Measurements from ENCODE around the gene CYTH1.

The CYTH1 gene

GRCh38 chr17:78781893-78782304, at the start of gene CYTH1:
TSS of gene CYTH1 (minus strand) at chr17:78782273. CDS start at chr17:78782223, 50 bp downstream.
- no peak for DNase-seq (ENCODE audit: low read depth)

- no peak for DNase-seq (ENCODE audit: low read depth)
Observed at GRCh38 chr17:78829477-78829876, 47.4 kb upstream of the CYTH1 start.

- no peak for DNase-seq (ENCODE audit: low read depth)
Observed at GRCh38 chr17:78828470-78829185, 46.6 kb upstream of the CYTH1 start.

- DNase-seq (ENCODE audit: low read depth), result no peak
Observed at GRCh38 chr17:78826836-78827509, 44.9 kb upstream of the CYTH1 start.

DNA sequence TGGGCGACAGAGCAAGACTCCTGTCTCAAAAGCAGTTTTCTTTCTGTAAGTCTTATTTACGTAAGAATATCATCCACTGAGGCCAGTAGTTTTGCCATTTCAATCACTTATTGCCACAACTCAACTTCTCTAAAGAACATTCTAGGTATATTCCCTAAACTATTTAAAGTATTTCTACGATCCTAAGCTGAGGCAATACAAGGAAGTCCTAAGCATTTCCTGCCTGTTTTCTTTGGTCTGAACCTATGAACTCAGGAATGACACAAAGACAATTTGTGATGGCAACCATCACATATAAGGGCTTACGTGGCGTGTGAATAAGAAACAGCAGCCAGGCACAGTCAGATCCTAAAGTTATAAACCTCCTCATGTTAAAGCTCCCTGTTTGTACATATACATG, 44.3 kb upstream of the CYTH1 start:
- DNase-seq (ENCODE audit: low read depth), result no peak

DNA sequence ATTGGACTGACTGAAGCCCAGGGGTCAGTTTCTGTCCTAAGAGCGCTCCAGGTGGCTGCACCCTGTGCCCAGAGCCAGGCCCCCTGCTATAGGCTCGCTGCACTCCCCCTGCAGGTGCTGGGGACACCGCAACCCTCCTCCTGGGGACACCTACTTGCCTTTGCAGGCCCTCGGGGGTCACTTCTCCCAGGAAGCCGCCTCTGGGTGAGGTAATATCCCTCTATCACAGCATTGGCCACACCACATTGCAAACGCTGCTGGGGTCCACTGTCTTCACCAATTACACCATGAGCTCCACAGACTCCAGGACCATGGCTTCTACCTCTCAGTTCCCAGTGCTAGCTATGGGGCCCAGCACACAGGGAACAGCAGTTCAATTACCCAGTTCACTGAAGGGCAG, 43.6 kb upstream of the CYTH1 start:
- DNase-seq (ENCODE audit: low read depth), result no peak

DNA sequence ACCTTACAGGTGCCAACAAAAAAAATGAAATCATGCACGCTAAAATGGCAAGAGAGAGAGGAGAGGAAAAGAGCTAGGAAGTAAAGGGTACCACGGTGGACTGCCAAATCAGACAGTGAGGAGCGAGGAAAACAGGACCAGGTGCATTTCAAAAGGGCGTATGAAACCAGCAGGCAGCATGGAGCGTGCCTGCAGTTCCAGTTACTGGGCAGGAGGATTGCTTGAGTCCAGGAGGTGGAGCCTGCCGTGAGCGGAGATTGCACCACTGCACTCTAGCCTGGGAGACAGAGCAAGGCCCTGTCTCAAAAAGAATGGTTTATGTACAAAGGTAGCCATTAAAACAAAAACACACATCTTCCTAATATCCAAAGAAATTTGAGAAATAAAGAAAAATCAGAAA, 42.2 kb upstream of the CYTH1 start:
- no peak for DNase-seq (ENCODE audit: low read depth)

DNA sequence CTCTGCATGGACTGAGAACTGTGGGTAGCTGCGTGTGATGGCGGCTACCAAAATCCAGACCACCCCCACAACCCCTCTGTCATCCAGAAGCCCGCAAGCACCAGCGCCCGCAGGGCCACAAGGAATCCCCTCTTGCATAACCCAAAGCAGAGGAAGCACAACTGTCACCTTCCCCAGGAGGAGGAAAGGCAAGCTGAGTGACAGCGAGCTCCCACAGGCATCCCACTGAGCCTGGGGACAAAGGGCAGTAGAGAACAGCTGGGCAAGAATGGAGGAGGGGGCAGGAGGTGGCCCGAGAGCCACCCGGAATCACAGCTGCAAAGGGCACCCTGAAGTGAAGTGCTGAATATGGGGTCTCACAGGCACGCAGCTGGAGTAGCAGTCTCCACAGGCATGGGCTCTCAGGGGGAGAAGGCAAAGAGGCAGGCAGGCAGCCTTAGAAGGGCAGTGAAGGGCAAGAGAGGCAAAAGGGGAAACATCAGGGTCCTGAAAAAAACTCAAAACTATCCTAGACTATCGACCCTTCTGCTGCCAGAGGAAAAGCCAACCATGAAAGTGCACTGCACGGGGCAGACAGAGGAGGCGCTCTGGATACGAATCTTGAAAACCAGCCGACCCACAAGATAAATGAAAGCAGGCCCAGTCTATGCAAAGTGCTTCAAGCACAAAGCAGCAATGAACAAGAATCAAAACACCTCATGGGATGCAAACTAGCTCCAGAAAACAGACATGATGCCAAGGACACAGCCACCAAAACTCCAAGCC, 41.4 kb upstream of the CYTH1 start:
- no peak for DNase-seq (ENCODE audit: low read depth)

DNA sequence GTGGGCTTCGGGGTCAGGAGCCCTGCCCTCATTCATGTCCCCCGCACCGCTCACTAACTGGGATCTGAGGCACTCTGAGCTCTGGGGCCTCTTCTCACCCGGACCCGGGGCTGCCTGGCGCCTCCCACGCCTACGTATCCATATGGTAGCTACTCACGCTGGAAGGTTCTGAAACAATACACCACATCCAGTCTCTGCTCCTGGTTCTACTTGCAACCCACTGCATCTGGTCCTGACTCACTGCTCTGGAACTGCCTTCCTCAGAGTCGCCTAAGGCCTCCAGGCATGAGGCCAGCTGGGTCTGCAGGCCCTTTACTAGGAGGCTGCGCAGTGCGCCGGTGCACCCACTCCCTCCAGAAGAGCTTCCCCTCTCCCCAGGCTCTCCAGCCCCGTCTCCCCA, 40.5 kb upstream of the CYTH1 start:
- DNase-seq (ENCODE audit: low read depth), result no peak

GRCh38 chr17:78821961-78822360, 39.9 kb upstream of the CYTH1 start:
- no peak for DNase-seq (ENCODE audit: low read depth)

- DNase-seq (ENCODE audit: low read depth), result no peak
Observed at GRCh38 chr17:78820841-78821240, 38.8 kb upstream of the CYTH1 start.

GRCh38 chr17:78819806-78820792, 38.0 kb upstream of the CYTH1 start:
- DNase-seq (ENCODE audit: low read depth), result no peak

GRCh38 chr17:78819402-78819801, 37.3 kb upstream of the CYTH1 start:
- DNase-seq (ENCODE audit: low read depth), result no peak

GRCh38 chr17:78818932-78819331, 36.9 kb upstream of the CYTH1 start:
- DNase-seq (ENCODE audit: low read depth), result peak; percentile 35

- DNase-seq (ENCODE audit: low read depth), result no peak
Observed at GRCh38 chr17:78818152-78818846, 36.2 kb upstream of the CYTH1 start.

GRCh38 chr17:78817123-78817522, 35.0 kb upstream of the CYTH1 start:
- peak; percentile 31 for DNase-seq (ENCODE audit: low read depth)

DNA sequence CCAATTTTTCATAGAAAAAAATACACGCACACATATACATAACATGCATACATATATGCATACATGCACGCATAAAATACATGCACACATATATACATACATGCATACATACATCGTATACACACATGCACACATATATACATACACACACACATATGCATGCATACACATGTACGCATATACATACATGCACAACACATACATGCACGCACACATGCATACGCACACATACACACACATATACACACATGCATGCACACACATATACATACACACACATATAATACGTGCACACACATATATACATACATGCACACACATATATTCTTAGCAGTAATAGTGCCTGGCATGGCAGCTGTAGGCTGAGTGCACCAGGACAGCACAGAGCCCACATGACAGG, 33.6 kb upstream of the CYTH1 start:
- no peak for DNase-seq (ENCODE audit: low read depth)

- no peak for DNase-seq (ENCODE audit: low read depth)
Observed at GRCh38 chr17:78812855-78813254, 30.8 kb upstream of the CYTH1 start.

GRCh38 chr17:78808163-78808562, 26.1 kb upstream of the CYTH1 start:
- DNase-seq (ENCODE audit: low read depth), result no peak

GRCh38 chr17:78806451-78806850, 24.4 kb upstream of the CYTH1 start:
- DNase-seq (ENCODE audit: low read depth), result no peak

- DNase-seq (ENCODE audit: low read depth), result no peak
Observed at GRCh38 chr17:78805301-78805700, 23.2 kb upstream of the CYTH1 start.

Measured in stimulated activated CD8-positive, alpha-beta memory T cell treated with anti-CD3 and anti-CD28 coated beads, Interleukin-12 subunit alpha, Interleukin-12 subunit beta, amount 100 ng/mL, for 1 hour (primary cell).